CD4-positive, alpha-beta memory T cell (primary cell): ENCODE data around the gene ZNF343. TPM values are rescaled to one million over a fixed set of nuclear protein-coding genes. Genes with fewer than 3 reads are reported as not detected.

Experiments
- CTCF ChIA-PET: fragments of 350-600 bp; sonication (Branson Sonifier 250); formaldehyde crosslinking; loops from one replicate; lab custom pipeline; 2021; ENCODE audit warnings: inconsistent platforms; ENCODE audit not compliant: partially characterized antibody; lab: Charles Lee
- POLR2A ChIA-PET: fragments of 350-600 bp; sonication (Branson Sonifier 250); formaldehyde crosslinking; loops from one replicate; lab custom pipeline; 2021; ENCODE audit not compliant: partially characterized antibody; lab: Charles Lee
- DNase-seq, 5 donors: peaks; one replicate each; pipeline versions ENCODE4 v3.0.0 to v3.0.0-alpha.2; 2020 to 2022; ENCODE audit warnings: mixed read lengths in 1 of 5
- H3K27ac ChIP-seq: one replicate; pipeline ENCODE4 v1.7.0; 2013; ENCODE audit warnings: low read depth, low read length
- H3K27me3 ChIP-seq: 2 replicates; pipeline ENCODE4 v1.7.0; 2013; ENCODE audit warnings: mild to moderate bottlenecking, low read length, moderate library complexity; ENCODE audit not compliant: insufficient read depth
- H3K36me3 ChIP-seq: 2 replicates; pipeline ENCODE4 v1.7.0; 2013; ENCODE audit warnings: mild to moderate bottlenecking, low read length, moderate library complexity; ENCODE audit not compliant: insufficient read depth
- H3K4me1 ChIP-seq: 2 replicates; pipeline ENCODE4 v1.7.0; 2013; ENCODE audit warnings: mild to moderate bottlenecking, low read length, moderate library complexity; ENCODE audit not compliant: insufficient read depth
- H3K4me3 ChIP-seq, 2 donors: one replicate each; pipeline ENCODE4 v1.7.0; 2013; ENCODE audit warnings: low read length in 2 of 2, mild to moderate bottlenecking in 1 of 2
- H3K9me3 ChIP-seq, 2 donors: one replicate each; pipeline ENCODE4 v1.7.0; 2013; ENCODE audit warnings: low read length in 2 of 2, control low read depth in 1 of 2; ENCODE audit not compliant: control insufficient read depth in 1 of 2
- H3K27ac Mint-ChIP-seq, 7 donors: one replicate each; pipeline ENCODE4 v1.8.0; 2020 to 2021; ENCODE audit warnings: mixed read lengths in 7 of 7, mild to moderate bottlenecking in 6 of 7, inconsistent platforms in 3 of 7, moderate library complexity in 3 of 7
- H3K27me3 Mint-ChIP-seq, 2 donors: one replicate each; pipeline ENCODE4 v1.8.0; 2020 to 2021; ENCODE audit warnings: mixed read lengths in 2 of 2
- H3K36me3 Mint-ChIP-seq, 2 donors: one replicate each; pipeline ENCODE4 v1.8.0; 2020 to 2021; ENCODE audit warnings: mixed read lengths in 2 of 2, inconsistent platforms in 1 of 2, mild to moderate bottlenecking in 1 of 2
- H3K4me1 Mint-ChIP-seq, 4 donors: one replicate each; pipeline ENCODE4 v1.8.0; 2020 to 2021; ENCODE audit warnings: mixed read lengths in 4 of 4, mild to moderate bottlenecking in 1 of 4
- H3K4me3 Mint-ChIP-seq, 8 donors: one replicate each; pipeline ENCODE4 v1.8.0; 2020 to 2021; ENCODE audit warnings: mixed read lengths in 8 of 8, mild to moderate bottlenecking in 7 of 8, moderate library complexity in 6 of 8, inconsistent platforms in 3 of 8
- H3K9me3 Mint-ChIP-seq, 8 donors: one replicate each; pipeline ENCODE4 v1.8.0; 2020 to 2021; ENCODE audit warnings: mixed read lengths in 8 of 8, mild to moderate bottlenecking in 5 of 8, inconsistent platforms in 3 of 8, moderate library complexity in 1 of 8
- intact Hi-C: fragments of 100-400 bp; cut with micrococcal nuclease; formaldehyde crosslinking; loops from one replicate; pipeline ENCODE4 v1.15.1; 2023
- polyA plus RNA-seq, 2 donors: library from polyadenylated mRNA; unstranded; fragments of 300-500 nt; fragmentation: Illumina TruSeq; gene quantifications; one replicate each; pipeline ENCODE4 v1.2.3, GENCODE V29; 2021
- total RNA-seq, 2 experiments: library from RNA; stranded (reverse); gene quantifications; one replicate each; pipeline ENCODE4 v1.2.3, GENCODE V29; 2021

ZNF343 gene
- total and polyA plus RNA-seq, 4 experiments from 2014 or later = 2.5 to 12.0 (median 8.9) TPM

DNA sequence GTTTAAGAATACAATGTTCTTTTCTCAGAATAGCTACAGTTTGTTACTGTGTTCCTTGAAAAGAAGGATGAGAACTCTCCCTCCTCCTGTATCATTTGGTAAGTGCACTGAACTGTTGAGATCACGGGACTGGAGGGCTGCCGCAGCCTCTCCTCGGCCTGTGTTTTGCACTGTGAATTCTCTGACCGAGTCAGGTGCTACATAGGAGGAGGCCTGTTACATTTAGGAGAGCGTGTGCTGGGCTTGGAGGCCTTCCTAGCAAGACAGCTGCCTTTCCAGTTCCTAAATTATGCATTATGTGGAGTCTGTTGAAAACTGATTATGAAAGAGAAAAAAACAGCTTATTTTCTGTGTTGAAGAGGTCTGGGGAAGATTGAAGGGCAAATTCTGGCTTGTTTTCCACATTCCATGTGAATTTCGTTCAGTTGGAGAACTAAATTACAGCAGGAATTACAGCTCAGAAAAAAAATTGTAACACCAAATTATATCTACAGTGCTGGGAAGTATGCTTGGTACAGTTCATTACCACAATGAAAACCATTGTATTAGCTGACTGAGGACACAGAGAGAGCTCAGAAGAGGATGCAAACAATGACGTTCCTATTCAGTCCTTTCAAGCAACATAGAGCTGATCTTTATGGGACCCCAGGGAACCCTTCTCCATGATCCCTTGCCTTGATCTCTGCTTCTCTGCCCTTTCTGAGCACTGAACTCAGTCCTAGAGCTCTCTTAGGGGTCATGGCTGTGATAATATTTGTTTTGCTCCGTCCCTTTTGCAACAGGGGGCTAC lies 30.4 kb upstream of the ZNF343 start:
- Histone ChIP-seq H3K27ac (no peak overlapping the region), H3K4me1 (no peaks in the 10 kb centered on the region), H3K4me3 (no peak overlapping the region), H3K36me3 (no peaks in the 10 kb centered on the region), H3K27me3 (peaks cover 4% of the 10 kb centered on the region), H3K9me3 (no peaks in the 10 kb centered on the region)
- Mint-ChIP-seq H3K9me3 (no peaks in the 10 kb centered on the region), H3K36me3 (no peaks in the 10 kb centered on the region), H3K4me1 (no peaks in the 10 kb centered on the region), H3K27me3 (peaks cover 21 to 36% of the 10 kb centered on the region in 2 donors), H3K27ac (no peak overlapping the region), H3K4me3 (no peak overlapping the region)
- no peak for DNase-seq
- ChIA-PET POLR2A (no interaction called here), CTCF (interaction anchor here (1.2 to 3.7 kb wide), 2 partner anchors 14 to 17 kb away, joined by 9 to 10 read pairs; no protein-coding TSS in a partner anchor)
- intact Hi-C loops = no loop called here

DNA sequence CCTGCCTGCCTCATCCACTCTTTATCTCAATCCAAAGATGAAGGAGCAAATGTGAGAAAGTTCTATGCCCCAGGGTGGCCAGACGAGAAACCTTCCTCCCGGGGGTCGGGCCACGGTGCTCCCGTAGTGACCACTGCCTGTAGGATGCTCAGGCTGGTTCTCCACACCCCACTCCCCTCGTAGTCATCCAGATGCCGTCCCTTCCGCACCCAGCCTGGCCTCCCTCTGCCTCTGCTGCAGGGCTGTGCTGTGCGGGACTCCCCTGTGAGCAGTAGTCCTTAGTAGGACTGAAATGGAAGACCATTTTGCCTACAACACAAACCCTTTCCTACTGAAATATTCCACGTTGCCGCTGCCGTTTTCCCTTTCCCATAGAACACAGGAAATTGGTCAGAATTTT lies 29.6 kb upstream of the ZNF343 start:
- CTCF ChIA-PET = no interaction called here
- intact Hi-C loops = no loop called here
- no peak overlapping the region for H3K27ac Mint-ChIP-seq

DNA sequence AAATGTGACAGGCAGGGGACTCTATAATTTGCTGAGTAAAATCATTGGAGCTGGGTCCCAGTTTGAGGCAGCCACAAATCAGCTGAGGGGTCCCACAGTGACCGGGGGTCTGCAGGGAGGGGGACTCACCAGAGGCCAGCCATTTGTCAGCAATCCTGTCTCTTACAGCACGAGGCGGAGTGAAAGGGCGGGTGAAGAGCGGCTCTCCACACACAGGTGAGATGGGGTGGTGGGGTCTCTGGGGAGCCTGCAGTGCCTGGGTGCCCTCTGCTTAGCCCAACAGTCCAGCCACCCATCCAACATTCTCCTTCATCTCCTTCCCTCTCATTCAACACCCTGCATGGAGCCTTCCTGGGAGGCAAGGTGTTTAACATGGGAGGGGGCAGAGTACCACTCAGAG lies 28.4 kb upstream of the ZNF343 start:
- CTCF ChIA-PET = interaction anchor here (1.9 kb wide), 1 partner anchor 15 kb away, joined by 7 read pairs; no protein-coding TSS in a partner anchor
- Histone ChIP-seq H3K27ac (no peak overlapping the region), H3K27me3 (peaks cover 4% of the 10 kb centered on the region), H3K36me3 (no peaks in the 10 kb centered on the region), H3K9me3 (no peaks in the 10 kb centered on the region), H3K4me3 (no peak overlapping the region), H3K4me1 (no peaks in the 10 kb centered on the region)
- Mint-ChIP-seq H3K4me1 (no peaks in the 10 kb centered on the region), H3K4me3 (no peak overlapping the region), H3K27ac (no peak overlapping the region), H3K36me3 (no peaks in the 10 kb centered on the region), H3K27me3 (peaks cover 22 to 36% of the 10 kb centered on the region in 2 donors), H3K9me3 (no peaks in the 10 kb centered on the region)
- DNase-seq = no peak
- POLR2A ChIA-PET = no interaction called here
- intact Hi-C loops = no loop called here

More for the DNA sequence above, 29.6 kb upstream of the ZNF343 start:
- Mint-ChIP-seq H3K36me3 (no peaks in the 10 kb centered on the region), H3K9me3 (no peaks in the 10 kb centered on the region), H3K27me3 (peaks cover 21 to 36% of the 10 kb centered on the region in 2 donors), H3K4me1 (no peaks in the 10 kb centered on the region), H3K4me3 (no peak overlapping the region)
- Histone ChIP-seq H3K27me3 (peaks cover 4% of the 10 kb centered on the region), H3K4me3 (no peak overlapping the region), H3K4me1 (no peaks in the 10 kb centered on the region), H3K27ac (no peak overlapping the region), H3K36me3 (no peaks in the 10 kb centered on the region), H3K9me3 (no peaks in the 10 kb centered on the region)
- no peak for DNase-seq
- POLR2A ChIA-PET = no interaction called here

GRCh38 chr20:2536560-2536986 lies 27.9 kb upstream of the ZNF343 start, which contains the start of gene TMC2:
TMC2 (plus strand) TSS chr20:2536573; CDS start chr20:2536622, 49 bp downstream.
- Histone ChIP-seq H3K27ac (no peak within 1 kb of the TSS), H3K4me3 (no peak within 1 kb of the TSS), H3K36me3 (no peaks in the 10 kb centered on the region), H3K27me3 (peaks cover 4% of the 10 kb centered on the region), H3K4me1 (no peaks in the 10 kb centered on the region), H3K9me3 (no peaks in the 10 kb centered on the region)
- ChIA-PET POLR2A (no interaction called here), CTCF (interaction anchor here (1.9 kb wide), 1 partner anchor 14 kb away, joined by 7 read pairs; no protein-coding TSS in a partner anchor)
- DNase-seq = no peak
- intact Hi-C loops = no loop called here
- Mint-ChIP-seq H3K27ac (no peak within 1 kb of the TSS), H3K4me3 (no peak within 1 kb of the TSS), H3K9me3 (no peaks in the 10 kb centered on the region), H3K4me1 (no peaks in the 10 kb centered on the region), H3K27me3 (peaks cover 20 to 41% of the 10 kb centered on the region in 2 donors), H3K36me3 (no peaks in the 10 kb centered on the region)

DNA sequence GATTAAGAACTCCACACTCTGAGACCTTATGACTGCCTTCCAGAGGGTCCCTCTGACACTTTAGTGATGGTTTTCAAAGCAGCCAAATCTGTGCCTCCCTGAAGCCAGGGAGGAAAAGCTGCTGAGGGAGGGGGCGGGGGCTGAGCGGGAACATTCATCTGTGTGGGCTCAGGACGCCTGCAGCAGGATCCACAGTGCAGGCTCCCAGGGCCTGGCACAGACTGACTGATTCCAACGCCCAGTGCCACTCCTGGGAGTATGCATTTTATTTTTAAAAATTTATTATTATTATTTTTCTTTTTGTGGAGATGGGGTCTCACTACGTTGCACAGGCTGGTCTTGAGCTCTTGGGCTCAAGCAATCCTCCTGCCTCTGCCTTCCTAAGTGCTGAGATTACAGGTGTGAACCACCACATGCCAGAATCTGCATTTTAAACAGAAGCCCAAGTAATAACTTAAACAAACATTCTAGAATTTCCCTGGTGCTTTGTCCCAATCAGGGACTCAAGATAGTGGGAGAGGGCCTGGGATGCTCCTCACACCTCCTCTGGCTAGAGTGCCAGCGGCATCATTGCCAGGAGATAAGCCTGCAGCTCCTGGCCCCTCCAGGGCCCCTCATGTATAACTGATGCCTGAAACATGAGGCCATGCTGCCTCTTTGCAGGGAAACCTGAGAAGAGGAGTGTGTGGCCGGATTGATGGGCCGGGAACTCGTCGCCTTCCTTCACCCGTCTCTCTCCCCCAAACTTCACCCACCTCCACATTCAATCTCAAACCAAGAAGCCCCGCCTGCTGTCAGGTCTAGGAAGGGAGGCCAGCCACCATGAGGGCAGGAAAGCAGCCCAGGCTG lies 27.2 kb upstream of the ZNF343 start:
- Mint-ChIP-seq H3K4me3 (no peak overlapping the region), H3K36me3 (no peaks in the 10 kb centered on the region), H3K9me3 (no peaks in the 10 kb centered on the region), H3K4me1 (no peaks in the 10 kb centered on the region), H3K27me3 (peaks cover 21 to 41% of the 10 kb centered on the region in 2 donors), H3K27ac (no peak overlapping the region)
- ChIA-PET POLR2A (no interaction called here), CTCF (interaction anchor here (1.3 to 1.9 kb wide), 2 partner anchors 13 to 16 kb away, joined by 5 to 7 read pairs; no protein-coding TSS in a partner anchor)
- intact Hi-C loops = no loop called here
- H3K4me3 ChIP-seq = no peak overlapping the region
- DNase-seq = no peak
- H3K4me1 ChIP-seq = no peaks in the 10 kb centered on the region
- peaks cover 4% of the 10 kb centered on the region for H3K27me3 ChIP-seq
- no peaks in the 10 kb centered on the region for H3K9me3 ChIP-seq
- H3K36me3 ChIP-seq = no peaks in the 10 kb centered on the region
- H3K27ac ChIP-seq = no peak overlapping the region

- H3K27ac ChIP-seq = no peak overlapping the region
- intact Hi-C loops = no loop called here
- DNase-seq = no peak
- no peaks in the 10 kb centered on the region for H3K36me3 Mint-ChIP-seq
- peaks cover 0 to 10% (median 4%) of the 10 kb centered on the region in 4 donors for H3K4me1 Mint-ChIP-seq
- no peaks in the 10 kb centered on the region for H3K36me3 ChIP-seq
- no peak overlapping the region for H3K27ac Mint-ChIP-seq
- no peaks in the 10 kb centered on the region for H3K9me3 Mint-ChIP-seq
- no peaks in the 10 kb centered on the region for H3K27me3 ChIP-seq
- H3K4me3 Mint-ChIP-seq = no peak overlapping the region
- peaks cover 5% of the 10 kb centered on the region for H3K4me1 ChIP-seq
- no peaks in the 10 kb centered on the region for H3K9me3 ChIP-seq
- H3K4me3 ChIP-seq = no peak overlapping the region
- CTCF ChIA-PET = interaction anchor here (1.2 to 1.5 kb wide), 2 partner anchors 9 to 10 kb away, joined by 3 to 8 read pairs; no protein-coding TSS in a partner anchor
- POLR2A ChIA-PET = no interaction called here
- peaks cover 16 to 21% of the 10 kb centered on the region in 2 donors for H3K27me3 Mint-ChIP-seq
These were observed 24.4 kb upstream of the ZNF343 start for GRCh38 chr20:2533118-2533517.
